NCI-H1092 treated with DMSO at 0.1 percent for 48 hours (cell line): Measurements from ENCODE around the gene HABP2.

Experiments
- DNase-seq: peaks from one replicate; lab custom pipeline; 2025; lab: John Stamatoyannopoulos, UW

HABP2 gene

GRCh38 chr10:113631684-113632367 is 79.0 kb downstream of the HABP2 start:
- DNase-seq = no peak
